Neural crest cell (in vitro differentiated cells): Measurements from ENCODE around the gene LHFPL3. TPM values are rescaled to one million over a fixed set of nuclear protein-coding genes. Genes with fewer than 3 reads are reported as not detected.
"Not testable (repeated sequence)": the region's sequence is repeated elsewhere in the genome, so short reads cannot be mapped to it uniquely, and the experiment has no call there.

ENCODE experiments used
- DNase-seq: peaks from one replicate; pipeline ENCODE4 v3.0.0; 2021; ENCODE audit warnings: low read depth, mixed read lengths, low spot score
- H3K27ac Mint-ChIP-seq: one replicate; pipeline ENCODE4 v1.8.0; 2021; ENCODE audit warnings: mild to moderate bottlenecking, mixed read lengths; ENCODE audit not compliant: unreplicated experiment
- H3K27me3 Mint-ChIP-seq: 2 replicates; pipeline ENCODE4 v1.8.0; 2021; ENCODE audit warnings: low read depth, mild to moderate bottlenecking, mixed read lengths
- H3K36me3 Mint-ChIP-seq: 2 replicates; pipeline ENCODE4 v1.8.0; 2021; ENCODE audit warnings: low read depth, mild to moderate bottlenecking, mixed read lengths
- H3K4me1 Mint-ChIP-seq: 2 replicates; pipeline ENCODE4 v1.8.0; 2021; ENCODE audit warnings: mixed read lengths
- H3K4me3 Mint-ChIP-seq: one replicate; pipeline ENCODE4 v1.8.0; 2021; ENCODE audit warnings: mild to moderate bottlenecking, mixed read lengths
- H3K9me3 Mint-ChIP-seq: 2 replicates; pipeline ENCODE4 v1.8.0; 2021; ENCODE audit warnings: mixed read lengths
- CTCF ChIP-seq: fragments of 200-600 bp; sonication (generic); conservative IDR thresholded peaks from 2 replicates; pipeline ENCODE4 v1.5.0; 2021; ENCODE audit warnings: antibody characterized with exemption, mild to moderate bottlenecking
- total RNA-seq: library from RNA; stranded (reverse); gene quantifications from 2 replicates; pipeline ENCODE4 v1.2.1, GENCODE V29; 2021

LHFPL3 gene
- total RNA-seq, 1 donor from 2014 or later: not detected

- H3K27me3 Mint-ChIP-seq: peaks cover 5% of the 10 kb centered on the region
- DNase-seq: no peak
- H3K36me3 Mint-ChIP-seq: no peaks in the 10 kb centered on the region
- no peak overlapping the region for H3K4me3 Mint-ChIP-seq
- H3K9me3 Mint-ChIP-seq: no peaks in the 10 kb centered on the region
- no peak for TF ChIP-seq CTCF
- no peak overlapping the region for H3K27ac Mint-ChIP-seq
- no peaks in the 10 kb centered on the region for H3K4me1 Mint-ChIP-seq
These were observed 220.5 kb downstream of the LHFPL3 start for GRCh38 chr7:104548861-104549260.

- H3K9me3 Mint-ChIP-seq: peaks cover 4% of the 10 kb centered on the region
- no peak for TF ChIP-seq CTCF
- no peaks in the 10 kb centered on the region for H3K4me1 Mint-ChIP-seq
- H3K4me3 Mint-ChIP-seq: no peak overlapping the region
- no peak for DNase-seq
- peaks cover 2% of the 10 kb centered on the region for H3K27me3 Mint-ChIP-seq
- H3K36me3 Mint-ChIP-seq: no peaks in the 10 kb centered on the region
- no peak overlapping the region for H3K27ac Mint-ChIP-seq
These were observed 222.0 kb downstream of the LHFPL3 start for GRCh38 chr7:104550362-104550761.

GRCh38 chr7:104551226-104551625 is 222.8 kb downstream of the LHFPL3 start:
- H3K4me1 Mint-ChIP-seq: no peaks in the 10 kb centered on the region
- no peak overlapping the region for H3K27ac Mint-ChIP-seq
- H3K36me3 Mint-ChIP-seq: no peaks in the 10 kb centered on the region
- no peak for TF ChIP-seq CTCF
- peaks cover 4% of the 10 kb centered on the region for H3K9me3 Mint-ChIP-seq
- H3K4me3 Mint-ChIP-seq: no peak overlapping the region
- no peak for DNase-seq
- H3K27me3 Mint-ChIP-seq: peaks cover 1% of the 10 kb centered on the region

- H3K27me3 Mint-ChIP-seq: no peaks in the 10 kb centered on the region
- peaks cover 1% of the 10 kb centered on the region for H3K36me3 Mint-ChIP-seq
- peaks cover 9% of the 10 kb centered on the region for H3K9me3 Mint-ChIP-seq
- TF ChIP-seq CTCF: no peak
- H3K27ac Mint-ChIP-seq: no peak overlapping the region
- H3K4me3 Mint-ChIP-seq: no peak overlapping the region
- DNase-seq: peak; percentile 48
- no peaks in the 10 kb centered on the region for H3K4me1 Mint-ChIP-seq
These were observed 223.7 kb downstream of the LHFPL3 start for GRCh38 chr7:104552102-104552501.

DNA sequence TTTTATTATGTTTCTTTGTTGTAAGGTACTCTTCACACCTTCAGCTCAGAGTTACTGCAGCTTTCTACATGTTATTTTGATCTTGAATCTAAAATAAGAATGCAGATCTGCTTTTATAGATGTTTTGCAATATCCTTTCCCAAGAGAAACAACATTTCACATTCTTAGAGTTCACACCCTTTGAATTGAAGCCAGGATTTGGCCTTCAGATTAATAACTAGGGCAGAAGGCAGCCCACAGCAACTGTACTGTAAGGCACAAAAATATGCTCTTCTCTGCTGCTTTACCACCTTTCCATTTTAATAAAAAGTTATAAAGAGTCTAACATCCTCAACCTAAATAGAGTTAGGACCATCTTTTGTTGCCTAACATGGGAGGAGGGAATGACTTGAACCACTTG is 224.7 kb downstream of the LHFPL3 start:
- H3K4me3 Mint-ChIP-seq: no peak overlapping the region
- H3K4me1 Mint-ChIP-seq: no peaks in the 10 kb centered on the region
- H3K27me3 Mint-ChIP-seq: no peaks in the 10 kb centered on the region
- H3K9me3 Mint-ChIP-seq: peaks cover 11% of the 10 kb centered on the region
- peaks cover 2% of the 10 kb centered on the region for H3K36me3 Mint-ChIP-seq
- no peak for TF ChIP-seq CTCF
- H3K27ac Mint-ChIP-seq: no peak overlapping the region
- no peak for DNase-seq

- DNase-seq, H3K9me3 Mint-ChIP-seq, H3K4me1 Mint-ChIP-seq, H3K36me3 Mint-ChIP-seq, H3K4me3 Mint-ChIP-seq, H3K27ac Mint-ChIP-seq, H3K27me3 Mint-ChIP-seq: not testable (repeated sequence)
These were observed 235.0 kb downstream of the LHFPL3 start for GRCh38 chr7:104563350-104563901.
